Nephron progenitor cell (in vitro differentiated cells): ENCODE results near the gene RTN4RL2.

Experiments used
- DNase-seq: peaks from one replicate; pipeline ENCODE4 v3.0.0; 2021
- H3K27ac Mint-ChIP-seq: 2 replicates; pipeline ENCODE4 v1.8.0; 2021; ENCODE audit warnings: mild to moderate bottlenecking, moderate library complexity, mixed read lengths
- H3K27me3 Mint-ChIP-seq: 2 replicates; pipeline ENCODE4 v1.8.0; 2021; ENCODE audit warnings: mild to moderate bottlenecking, low read depth, mixed read lengths; ENCODE audit not compliant: poor library complexity
- H3K36me3 Mint-ChIP-seq: 2 replicates; pipeline ENCODE4 v1.8.0; 2021; ENCODE audit warnings: low read depth, mixed read lengths
- H3K4me1 Mint-ChIP-seq: 2 replicates; pipeline ENCODE4 v1.8.0; 2021; ENCODE audit warnings: mixed read lengths
- H3K4me3 Mint-ChIP-seq: 2 replicates; pipeline ENCODE4 v1.8.0; 2021; ENCODE audit warnings: mild to moderate bottlenecking, moderate library complexity, mixed read lengths
- H3K9me3 Mint-ChIP-seq: 2 replicates; pipeline ENCODE4 v1.8.0; 2021; ENCODE audit warnings: mild to moderate bottlenecking, moderate library complexity, mixed read lengths
- CTCF ChIP-seq: fragments of 200-600 bp; sonication (generic); IDR thresholded peaks from 2 replicates; pipeline ENCODE4 v1.5.0; 2021; ENCODE audit warnings: antibody characterized with exemption

Gene RTN4RL2

GRCh38 chr11:57475191-57475590 is 14.9 kb downstream of the RTN4RL2 start:
- no peak for DNase-seq
- Mint-ChIP-seq H3K4me3 (peak overlapping the region; percentile 45), H3K9me3 (no peaks in the 10 kb centered on the region), H3K36me3 (no peaks in the 10 kb centered on the region), H3K27ac (no peak overlapping the region), H3K4me1 (peaks cover 44% of the 10 kb centered on the region), H3K27me3 (peaks cover 75% of the 10 kb centered on the region)
- no peak for TF ChIP-seq CTCF

DNA sequence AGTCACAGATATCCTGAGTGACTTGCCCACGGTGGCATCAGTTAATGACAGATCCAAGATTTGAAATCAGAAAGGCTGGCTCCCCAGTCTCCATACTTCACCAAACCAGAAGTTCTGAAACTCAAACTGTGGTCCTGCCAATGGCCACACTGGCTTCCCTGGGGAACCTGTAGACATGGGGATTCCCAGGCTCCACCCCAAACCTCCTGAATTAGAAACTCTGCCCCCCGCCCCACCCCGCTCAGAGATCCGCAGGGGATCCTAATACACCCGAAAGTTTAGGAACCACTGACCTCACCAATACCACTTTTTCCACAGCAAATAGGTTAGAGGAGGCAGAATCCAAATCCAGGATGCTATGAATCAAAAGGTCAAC is 15.3 kb downstream of the RTN4RL2 start:
- no peak for TF ChIP-seq CTCF
- Mint-ChIP-seq H3K4me3 (peak overlapping the region; percentile 62), H3K27me3 (peaks cover 74% of the 10 kb centered on the region), H3K36me3 (no peaks in the 10 kb centered on the region), H3K4me1 (peaks cover 49% of the 10 kb centered on the region), H3K9me3 (no peaks in the 10 kb centered on the region), H3K27ac (no peak overlapping the region)
- no peak for DNase-seq

DNA sequence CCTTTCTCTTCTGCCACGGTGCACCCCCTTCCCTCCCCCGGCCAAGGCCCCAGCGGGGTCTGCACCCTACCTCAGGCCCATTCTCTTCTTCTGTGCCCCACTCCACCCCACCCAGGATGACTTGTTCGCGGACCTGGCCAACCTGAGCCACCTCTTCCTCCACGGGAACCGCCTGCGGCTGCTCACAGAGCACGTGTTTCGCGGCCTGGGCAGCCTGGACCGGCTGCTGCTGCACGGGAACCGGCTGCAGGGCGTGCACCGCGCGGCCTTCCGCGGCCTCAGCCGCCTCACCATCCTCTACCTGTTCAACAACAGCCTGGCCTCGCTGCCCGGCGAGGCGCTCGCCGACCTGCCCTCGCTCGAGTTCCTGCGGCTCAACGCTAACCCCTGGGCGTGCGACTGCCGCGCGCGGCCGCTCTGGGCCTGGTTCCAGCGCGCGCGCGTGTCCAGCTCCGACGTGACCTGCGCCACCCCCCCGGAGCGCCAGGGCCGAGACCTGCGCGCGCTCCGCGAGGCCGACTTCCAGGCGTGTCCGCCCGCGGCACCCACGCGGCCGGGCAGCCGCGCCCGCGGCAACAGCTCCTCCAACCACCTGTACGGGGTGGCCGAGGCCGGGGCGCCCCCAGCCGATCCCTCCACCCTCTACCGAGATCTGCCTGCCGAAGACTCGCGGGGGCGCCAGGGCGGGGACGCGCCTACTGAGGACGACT is 15.9 kb downstream of the RTN4RL2 start:
- TF ChIP-seq CTCF = no peak
- DNase-seq = peak; percentile 63
- Mint-ChIP-seq H3K9me3 (no peaks in the 10 kb centered on the region), H3K27me3 (peaks cover 74% of the 10 kb centered on the region), H3K36me3 (no peaks in the 10 kb centered on the region), H3K4me1 (peaks cover 55% of the 10 kb centered on the region), H3K4me3 (peak overlapping the region; percentile 62), H3K27ac (no peak overlapping the region)

- no peak overlapping the region for H3K27ac Mint-ChIP-seq
- peak; percentile 43 for DNase-seq
- no peaks in the 10 kb centered on the region for H3K9me3 Mint-ChIP-seq
- peak; percentile 35 for TF ChIP-seq CTCF
- peak overlapping the region; percentile 56 for H3K4me3 Mint-ChIP-seq
- peaks cover 79% of the 10 kb centered on the region for H3K27me3 Mint-ChIP-seq
- H3K36me3 Mint-ChIP-seq = no peaks in the 10 kb centered on the region
- H3K4me1 Mint-ChIP-seq = peaks cover 62% of the 10 kb centered on the region
Measured at GRCh38 chr11:57476757-57477506, 16.6 kb downstream of the RTN4RL2 start.

DNA sequence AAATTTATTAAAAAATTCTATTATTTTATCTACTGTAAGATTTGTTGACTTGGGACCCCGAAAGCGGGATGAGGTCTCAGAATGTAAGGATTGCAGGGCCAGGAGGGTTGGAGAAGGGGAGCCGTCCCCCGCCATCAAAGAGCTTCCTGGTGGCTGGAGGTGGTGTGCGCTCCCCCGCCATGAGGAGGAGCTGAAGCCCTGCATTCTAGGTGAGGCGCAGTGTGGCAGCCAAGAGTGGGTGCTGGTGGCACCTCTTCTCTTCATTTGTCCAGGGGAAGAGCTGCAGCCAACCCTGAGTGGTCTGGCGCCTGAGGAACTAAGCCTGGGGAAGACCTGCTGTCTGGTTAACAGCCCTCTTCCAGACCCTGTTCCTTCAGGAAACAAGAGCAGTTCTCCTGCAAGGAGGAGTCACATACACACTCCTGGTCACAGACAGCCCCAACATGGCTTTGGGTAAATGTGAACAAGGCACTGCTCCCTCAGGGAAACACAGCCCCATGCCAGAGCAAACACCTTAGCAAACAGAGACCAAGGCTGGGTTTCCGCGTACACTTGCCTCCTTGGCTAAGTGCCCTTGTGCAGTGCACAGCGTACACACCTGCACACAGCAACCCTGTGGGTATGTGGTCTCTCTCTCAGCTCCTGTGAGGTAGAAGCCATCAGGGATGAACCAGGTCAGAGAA is 17.3 kb downstream of the RTN4RL2 start:
- peak overlapping the region; percentile 39 for H3K4me3 Mint-ChIP-seq
- peaks cover 77% of the 10 kb centered on the region for H3K27me3 Mint-ChIP-seq
- TF ChIP-seq CTCF = no peak
- H3K36me3 Mint-ChIP-seq = no peaks in the 10 kb centered on the region
- no peak for DNase-seq
- H3K9me3 Mint-ChIP-seq = no peaks in the 10 kb centered on the region
- peaks cover 66% of the 10 kb centered on the region for H3K4me1 Mint-ChIP-seq
- no peak overlapping the region for H3K27ac Mint-ChIP-seq
